Endothelial cell of umbilical vein (primary cell): ENCODE measurements around the gene DESI2. TPM values are rescaled to one million over a fixed set of nuclear protein-coding genes. Genes with fewer than 3 reads are reported as not detected.

Experiments
- BruUV-seq: library from RNA; stranded (reverse); fragments of 400-500 nt; replicated peaks from 2 replicates; lab custom pipeline; 2021; lab: Mats Ljungman, UMichigan
- CTCF ChIA-PET: fragments of 300-600, 350-600 bp; sonication (Branson Sonifier 250); formaldehyde crosslinking; loops from one replicate; lab custom pipeline; 2021; ENCODE audit warnings: antibody characterized with exemption, inconsistent platforms; lab: Charles Lee
- POLR2A ChIA-PET: fragments of 300-600, 350-600 bp; sonication (Branson Sonifier 250); formaldehyde crosslinking; loops from one replicate; lab custom pipeline; 2021; ENCODE audit warnings: antibody characterized with exemption, inconsistent platforms; lab: Charles Lee
- DNase-seq: peaks from one replicate; pipeline ENCODE4 v3.0.0-alpha.2; 2011; ENCODE audit warnings: low read depth, low spot score
- FAIRE-seq: peaks from 2 replicates; lab custom pipeline; 2011; peaks lifted over from hg19 to GRCh38; lab: Jason Lieb, UNC
- H2AFZ ChIP-seq: 2 replicates; pipeline ENCODE4 v1.6.0; 2012; ENCODE audit warnings: low read depth, low read length, control low read depth, inconsistent platforms
- H3K27ac ChIP-seq: 2 replicates; pipeline ENCODE4 v1.5.1; 2011; ENCODE audit warnings: low read depth, mild to moderate bottlenecking, control low read depth, low read length, moderate library complexity; ENCODE audit not compliant: insufficient read depth
- H3K27me3 ChIP-seq, 2 experiments: 2 replicates each; pipeline versions ENCODE4 v1.6.0 to v1.6.1; 2011; ENCODE audit warnings: low read length in 2 of 2, mixed read lengths in 1 of 2; ENCODE audit not compliant: control insufficient read depth in 2 of 2, insufficient read depth in 2 of 2
- H3K36me3 ChIP-seq, 2 experiments: 2 replicates in 1 of 2; 3 replicates in 1 of 2; pipeline ENCODE4 v1.5.1; 2011; ENCODE audit warnings: low read length in 2 of 2, mild to moderate bottlenecking in 1 of 2, moderate library complexity in 1 of 2; ENCODE audit not compliant: control insufficient read depth in 2 of 2, insufficient read depth in 2 of 2; ENCODE audit errors: extremely low read depth in 1 of 2
- H3K4me1 ChIP-seq: 3 replicates; pipeline ENCODE4 v1.5.1; 2011; ENCODE audit warnings: mild to moderate bottlenecking, low read length; ENCODE audit not compliant: control insufficient read depth, insufficient read depth; ENCODE audit errors: extremely low read depth
- H3K4me2 ChIP-seq: 2 replicates; pipeline ENCODE4 v1.6.1; 2011; ENCODE audit warnings: low read length, control low read depth, mixed read lengths; ENCODE audit not compliant: insufficient read depth
- H3K4me3 ChIP-seq, 3 experiments: fragments of 200-600 bp in 1 of 3; sonication (generic), shearing (Covaris generic) in 1 of 3; replicated peaks in 1 of 3; 2 replicates each; pipeline ENCODE4 v1.5.1; 2011 to 2016; ENCODE audit warnings: control low read depth in 3 of 3, low read length in 3 of 3, mild to moderate bottlenecking in 2 of 3, inconsistent platforms in 1 of 3, low read depth in 1 of 3, moderate library complexity in 1 of 3; ENCODE audit not compliant: insufficient read depth in 1 of 3
- H3K79me2 ChIP-seq: 2 replicates; pipeline ENCODE4 v1.6.0; 2012; ENCODE audit warnings: low read length, inconsistent platforms; ENCODE audit not compliant: control insufficient read depth, insufficient read depth
- H3K9ac ChIP-seq: replicated peaks from 2 replicates; pipeline ENCODE3; 2011; ENCODE audit warnings: low read length, control low read depth; ENCODE audit not compliant: insufficient read depth; ENCODE audit errors: extremely low read depth
- H3K9me1 ChIP-seq: replicated peaks from 3 replicates; pipeline ENCODE4 v1.6.0; 2011; ENCODE audit warnings: mild to moderate bottlenecking, low read length; ENCODE audit not compliant: control insufficient read depth, insufficient read depth; ENCODE audit errors: extremely low read depth
- H3K9me3 ChIP-seq: replicated peaks from 2 replicates; pipeline ENCODE4 v1.5.1; 2012; ENCODE audit warnings: low read length, inconsistent platforms; ENCODE audit not compliant: control insufficient read depth, insufficient read depth
- H4K20me1 ChIP-seq: replicated peaks from 2 replicates; pipeline ENCODE3; 2011; ENCODE audit warnings: mild to moderate bottlenecking, low read length; ENCODE audit not compliant: control insufficient read depth, insufficient read depth; ENCODE audit errors: extremely low read depth
- EZH2 ChIP-seq: IDR thresholded peaks from 2 replicates; pipeline ENCODE4 v1.6.1; 2012; ENCODE audit warnings: borderline replicate concordance, low read depth, mild to moderate bottlenecking, moderate library complexity, low read length, inconsistent platforms; ENCODE audit not compliant: severe bottlenecking
- FOS ChIP-seq: IDR thresholded peaks from 2 replicates; pipeline ENCODE4 v1.6.1; 2011; ENCODE audit warnings: mild to moderate bottlenecking, low read length, moderate library complexity, borderline replicate concordance; ENCODE audit not compliant: insufficient read depth
- GATA2 ChIP-seq: IDR thresholded peaks from 2 replicates; pipeline ENCODE4 v1.7.0; 2011; ENCODE audit warnings: low read depth, mild to moderate bottlenecking, moderate library complexity, mixed read lengths, low read length; ENCODE audit not compliant: insufficient read length, insufficient read depth
- JUN ChIP-seq: IDR thresholded peaks from 2 replicates; pipeline ENCODE4 v1.6.1; 2011; ENCODE audit warnings: borderline replicate concordance, low read depth; ENCODE audit not compliant: insufficient read length, insufficient read depth
- MAX ChIP-seq: IDR thresholded peaks from 2 replicates; pipeline ENCODE4 v1.6.1; 2011; ENCODE audit not compliant: insufficient read depth, insufficient read length
- MYC ChIP-seq: IDR thresholded peaks from one replicate; pipeline ENCODE4 v1.6.1; 2011; ENCODE audit warnings: mild to moderate bottlenecking, low read depth, low read length
- POLR2A ChIP-seq: IDR thresholded peaks from 2 replicates; pipeline ENCODE4 v1.6.1; 2012; ENCODE audit warnings: low read depth, mild to moderate bottlenecking, control low read depth, low read length
- POLR2AphosphoS5 ChIP-seq: IDR thresholded peaks from 2 replicates; pipeline ENCODE4 v1.6.1; 2012; ENCODE audit warnings: low read depth, mild to moderate bottlenecking, control low read depth, low read length, moderate library complexity; ENCODE audit not compliant: insufficient read depth
- dilution Hi-C: fragments of 300-500 bp; cut with MboI; formaldehyde crosslinking; loops from one replicate; pipeline ENCODE4 v1.15.0; 2019; ENCODE audit warnings: low sequenced_read_pairs; ENCODE audit not compliant: extremely low pct_ligation_motif_present
- intact Hi-C: fragments of 100-400 bp; cut with micrococcal nuclease; formaldehyde crosslinking; loops from one replicate; pipeline ENCODE4 v1.10.0; 2022
- polyA plus RNA-seq, 4 experiments: library from polyadenylated mRNA; depleted of rRNA in 3 of 4; stranded (reverse) in 3 of 4; unstranded in 1 of 4; fragments of >200 nt; gene quantifications; 2 replicates each; pipeline versions ENCODE4 v1.2.1 to v1.2.3, GENCODE V29; 2011 to 2012; ENCODE audit warnings: missing spikeins in 1 of 4
- total RNA-seq: library from RNA; stranded (reverse); gene quantifications from 2 replicates; pipeline ENCODE4 v1.2.3, GENCODE V29; 2021
- TF ChIP-seq, protein P1 (sequence below), 2 donors: IDR thresholded peaks; 1 replicate in 1 of 2; 2 replicates in 1 of 2; pipeline ENCODE4 v1.5.1; 2011; ENCODE audit warnings: low read length in 2 of 2, mild to moderate bottlenecking in 2 of 2, moderate library complexity in 2 of 2, control low read depth in 1 of 2, inconsistent platforms in 1 of 2, low read depth in 1 of 2; ENCODE audit not compliant: insufficient read depth in 1 of 2; ENCODE audit errors: extremely low read depth in 1 of 2

Gene DESI2
- total and polyA plus RNA-seq, 2 donors (not counting 3 experiments of a cell fraction or from before 2014, with no cell fraction given), result 22.9 to 37.2 TPM

DNA sequence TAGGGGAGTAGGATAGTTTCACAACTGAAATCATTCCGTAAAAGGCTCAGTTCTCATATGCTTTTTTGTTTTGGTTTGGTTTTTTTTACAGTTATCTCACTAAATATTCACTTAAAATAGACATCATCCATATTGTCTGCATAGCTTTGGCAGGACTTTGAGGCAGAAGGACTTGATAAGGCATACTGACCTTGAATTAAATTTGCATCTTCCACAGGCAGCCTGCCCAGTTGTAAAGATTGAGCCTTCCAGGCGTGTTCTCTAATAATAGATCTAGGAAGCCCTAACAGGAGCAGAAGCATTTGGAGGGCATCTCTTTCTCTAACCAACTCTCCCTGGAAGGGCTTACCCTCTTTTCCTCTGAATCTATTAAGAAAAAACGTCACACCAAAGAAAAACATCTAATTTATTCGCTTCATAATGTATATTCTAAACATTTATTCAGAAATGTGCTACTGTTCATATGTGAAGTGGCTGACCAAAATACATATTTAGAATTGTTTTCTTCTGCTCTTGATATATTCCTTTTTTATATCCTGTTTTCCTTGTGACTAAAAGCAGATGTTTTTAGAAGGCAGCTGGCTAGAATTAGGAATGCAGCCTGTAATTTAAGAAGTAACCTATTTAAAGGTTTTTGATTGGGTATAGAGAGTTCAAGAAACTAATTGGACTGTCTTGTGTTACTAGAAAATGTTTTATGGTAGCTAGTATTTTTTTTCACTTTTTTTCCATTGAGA is 20.2 kb downstream of the DESI2 start:
- H4K20me1 ChIP-seq, result no peaks in the 10 kb centered on the region
- no peak overlapping the region for H3K4me2 ChIP-seq
- peak; percentile 25 for DNase-seq
- H3K9ac ChIP-seq, result no peak overlapping the region
- TF ChIP-seq MAX (no peak), JUN (no peak), FOS (no peak), POLR2A (no peak), MYC (no peak), EZH2 (no peak), POLR2AphosphoS5 (no peak), GATA2 (no peak)
- TF ChIP-seq, protein P1, sequence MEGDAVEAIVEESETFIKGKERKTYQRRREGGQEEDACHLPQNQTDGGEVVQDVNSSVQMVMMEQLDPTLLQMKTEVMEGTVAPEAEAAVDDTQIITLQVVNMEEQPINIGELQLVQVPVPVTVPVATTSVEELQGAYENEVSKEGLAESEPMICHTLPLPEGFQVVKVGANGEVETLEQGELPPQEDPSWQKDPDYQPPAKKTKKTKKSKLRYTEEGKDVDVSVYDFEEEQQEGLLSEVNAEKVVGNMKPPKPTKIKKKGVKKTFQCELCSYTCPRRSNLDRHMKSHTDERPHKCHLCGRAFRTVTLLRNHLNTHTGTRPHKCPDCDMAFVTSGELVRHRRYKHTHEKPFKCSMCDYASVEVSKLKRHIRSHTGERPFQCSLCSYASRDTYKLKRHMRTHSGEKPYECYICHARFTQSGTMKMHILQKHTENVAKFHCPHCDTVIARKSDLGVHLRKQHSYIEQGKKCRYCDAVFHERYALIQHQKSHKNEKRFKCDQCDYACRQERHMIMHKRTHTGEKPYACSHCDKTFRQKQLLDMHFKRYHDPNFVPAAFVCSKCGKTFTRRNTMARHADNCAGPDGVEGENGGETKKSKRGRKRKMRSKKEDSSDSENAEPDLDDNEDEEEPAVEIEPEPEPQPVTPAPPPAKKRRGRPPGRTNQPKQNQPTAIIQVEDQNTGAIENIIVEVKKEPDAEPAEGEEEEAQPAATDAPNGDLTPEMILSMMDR (IDR thresholded peaks at IDR 0.05; ENCODE audit: extremely low read depth in 1 of 2, insufficient read depth in 1 of 2, low read depth in 1 of 2, low read length in 2 of 2), result no peak
- dilution Hi-C loops, result no loop called here
- CTCF ChIA-PET, result no interaction called here
- no peak overlapping the region for H3K4me3 ChIP-seq
- no TSS peak for BruUV-seq
- no peaks in the 10 kb centered on the region for H3K9me3 ChIP-seq
- no peak overlapping the region for H2AFZ ChIP-seq
- H3K4me1 ChIP-seq, result no peaks in the 10 kb centered on the region
- no peak for FAIRE-seq
- no peak overlapping the region for H3K27ac ChIP-seq
- H3K79me2 ChIP-seq, result peaks cover 42% of the 10 kb centered on the region
- POLR2A ChIA-PET, result no interaction called here
- H3K27me3 ChIP-seq, result no peaks in the 10 kb centered on the region
- H3K36me3 ChIP-seq, result no peaks in the 10 kb centered on the region
- intact Hi-C loops, result no loop called here
- no peaks in the 10 kb centered on the region for H3K9me1 ChIP-seq
